CD4-positive, alpha-beta T cell treated with Interleukin-15 for 4 hours (primary cell): ENCODE measurements around the gene CATSPERE.
"Not testable (repeated sequence)": the region's sequence is repeated elsewhere in the genome, so short reads cannot be mapped to it uniquely, and the experiment has no call there.

ENCODE experiments used
- DNase-seq: peaks from one replicate; pipeline ENCODE4 v3.0.0-alpha.2; 2020; ENCODE audit warnings: low spot score

CATSPERE gene

GRCh38 chr1:244666672-244667418, 205.8 kb downstream of the CATSPERE start:
- DNase-seq, result not testable (repeated sequence)

- no peak for DNase-seq
These were observed 206.7 kb downstream of the CATSPERE start for GRCh38 chr1:244667797-244668196.

- no peak for DNase-seq
These were observed 212.0 kb downstream of the CATSPERE start for GRCh38 chr1:244672946-244673682.

- no peak for DNase-seq
These were observed 213.4 kb downstream of the CATSPERE start for GRCh38 chr1:244674446-244674845.

- no peak for DNase-seq
These were observed 214.1 kb downstream of the CATSPERE start for GRCh38 chr1:244675167-244675566.

GRCh38 chr1:244678697-244679096, 217.6 kb downstream of the CATSPERE start:
- no peak for DNase-seq

GRCh38 chr1:244680667-244681066, 219.6 kb downstream of the CATSPERE start:
- DNase-seq, result no peak

GRCh38 chr1:244682087-244682486, 221.0 kb downstream of the CATSPERE start:
- not testable (repeated sequence) for DNase-seq
